OCI-LY7 (cell line): ENCODE measurements around the gene PRPF38B. TPM values are rescaled to one million over a fixed set of nuclear protein-coding genes. Genes with fewer than 3 reads are reported as not detected.

Experiments
- BruUV-seq: library from RNA; stranded (reverse); fragments of 400-500 nt; replicated peaks from 2 replicates; lab custom pipeline; 2021; lab: Mats Ljungman, UMichigan
- CTCF ChIA-PET: fragments of 300-600 bp; sonication (Branson Sonifier 250); formaldehyde crosslinking; loops from one replicate; lab custom pipeline; 2022; ENCODE audit warnings: antibody characterized with exemption; ENCODE audit not compliant: unreplicated experiment; lab: Charles Lee
- POLR2A ChIA-PET: fragments of 300-600 bp; sonication (Branson Sonifier 250); formaldehyde crosslinking; loops from one replicate; lab custom pipeline; 2022; ENCODE audit warnings: antibody characterized with exemption; lab: Charles Lee
- DNase-seq: peaks from one replicate; pipeline ENCODE4 v3.0.0-alpha.2; 2015; ENCODE audit warnings: low spot score
- H2AFZ ChIP-seq: fragments of 200-600 bp; sonication (generic), shearing (Covaris generic); 2 replicates; pipeline ENCODE4 v1.6.1; 2014; ENCODE audit warnings: mild to moderate bottlenecking, antibody characterized with exemption, low read length, moderate library complexity
- H3K27ac ChIP-seq: fragments of 200-600 bp; sonication (generic); 2 replicates; pipeline ENCODE4 v1.5.1; 2014; ENCODE audit warnings: mixed run types, low read depth, mild to moderate bottlenecking, moderate library complexity, low read length, inconsistent platforms; ENCODE audit not compliant: poor library complexity, severe bottlenecking
- H3K36me3 ChIP-seq: fragments of 200-600 bp; sonication (generic); 2 replicates; pipeline ENCODE4 v1.6.1; 2014; ENCODE audit warnings: mild to moderate bottlenecking, antibody characterized with exemption, low read length, moderate library complexity, mixed read lengths; ENCODE audit not compliant: insufficient read depth
- H3K4me1 ChIP-seq: fragments of 200-600 bp; sonication (generic); 2 replicates; pipeline ENCODE4 v1.5.1; 2014; ENCODE audit warnings: mild to moderate bottlenecking, low read length; ENCODE audit not compliant: insufficient read depth, poor library complexity, severe bottlenecking
- H3K4me2 ChIP-seq: fragments of 200-600 bp; sonication (generic); 2 replicates; pipeline ENCODE4 v1.6.1; 2014; ENCODE audit warnings: mild to moderate bottlenecking, low read length
- H3K4me3 ChIP-seq: fragments of 200-600 bp; sonication (generic); 2 replicates; pipeline ENCODE4 v1.5.1; 2014; ENCODE audit warnings: mild to moderate bottlenecking, low read depth, low read length; ENCODE audit not compliant: poor library complexity, severe bottlenecking
- H3K79me2 ChIP-seq: fragments of 200-600 bp; sonication (generic); 2 replicates; pipeline ENCODE4 v1.6.1; 2016; ENCODE audit warnings: low read depth, mild to moderate bottlenecking, low read length, moderate library complexity, mixed read lengths; ENCODE audit not compliant: insufficient read depth
- H3K9me2 ChIP-seq: fragments of 200-600 bp; sonication (generic); 2 replicates; pipeline ENCODE4 v1.6.1; 2016; ENCODE audit warnings: mild to moderate bottlenecking, low read length, mixed read lengths; ENCODE audit not compliant: insufficient read depth
- H3K9me3 ChIP-seq: fragments of 200-600 bp; sonication (generic); 2 replicates; pipeline ENCODE4 v1.6.1; 2014; ENCODE audit warnings: mild to moderate bottlenecking, mixed run types, low read length, mixed read lengths
- H4K20me1 ChIP-seq: fragments of 200-600 bp; sonication (generic); 2 replicates; pipeline ENCODE4 v1.6.1; 2014; ENCODE audit warnings: mild to moderate bottlenecking, antibody characterized with exemption, low read length, moderate library complexity, mixed read lengths; ENCODE audit not compliant: insufficient read depth
- CTCF ChIP-seq: fragments of 200-600 bp; sonication (generic); conservative IDR thresholded peaks from 2 replicates; pipeline ENCODE4 v1.5.1; 2014; ENCODE audit warnings: mild to moderate bottlenecking, antibody characterized with exemption, low read length, moderate library complexity, mixed read lengths
- EZH2phosphoT487 ChIP-seq: fragments of 200-600 bp; sonication (generic); IDR thresholded peaks from 2 replicates; pipeline ENCODE4 v1.6.1; 2018; ENCODE audit warnings: low read depth, borderline replicate concordance, mild to moderate bottlenecking, mixed run types, antibody characterized with exemption, low read length, moderate library complexity, mixed read lengths
- intact Hi-C: fragments of 100-400 bp; cut with micrococcal nuclease; formaldehyde crosslinking; loops from one replicate; pipeline ENCODE4 v1.10.0; 2022; ENCODE audit not compliant: unreplicated experiment
- total RNA-seq, 2 experiments: library from RNA; depleted of rRNA in 1 of 2; stranded (reverse); fragments of >200 nt in 1 of 2; shearing (Covaris generic) in 1 of 2; gene quantifications; 2 replicates each; pipeline ENCODE4 v1.2.3, GENCODE V29; 2014 to 2022

PRPF38B gene
- total RNA-seq, 2 experiments from 2014 or later = 47.4 to 73.8 TPM

GRCh38 chr1:108685529-108685928 is 6.6 kb upstream of the PRPF38B start:
- Histone ChIP-seq H3K27ac (no peak overlapping the region), H4K20me1 (no peaks in the 10 kb centered on the region), H3K79me2 (peaks cover 2% of the 10 kb centered on the region; the same call in 1 of the 2 replicates), H3K4me1 (peaks cover 2% of the 10 kb centered on the region), H3K9me3 (no peaks in the 10 kb centered on the region), H3K36me3 (no peaks in the 10 kb centered on the region), H3K4me3 (no peak overlapping the region), H3K9me2 (no peaks in the 10 kb centered on the region), H3K4me2 (no peak overlapping the region), H2AFZ (no peak overlapping the region)
- intact Hi-C loops = no loop called here
- DNase-seq = no peak
- ChIA-PET POLR2A (no interaction called here), CTCF (no interaction called here)
- TF ChIP-seq CTCF = no peak
- TF ChIP-seq EZH2phosphoT487 = no peak
- no TSS peak for BruUV-seq

- intact Hi-C loops = no loop called here
- no peaks in the 10 kb centered on the region for H3K36me3 ChIP-seq
- no peak for TF ChIP-seq EZH2phosphoT487
- TF ChIP-seq CTCF = no peak
- H3K27ac ChIP-seq = no peak overlapping the region
- H4K20me1 ChIP-seq = no peaks in the 10 kb centered on the region
- no peak overlapping the region for H2AFZ ChIP-seq
- H3K4me1 ChIP-seq = peaks cover 10% of the 10 kb centered on the region
- BruUV-seq = no TSS peak
- H3K4me3 ChIP-seq = no peak overlapping the region
- ChIA-PET POLR2A (interaction anchor here (0.6 kb wide), 1 partner anchor 225 kb away, joined by 8 read pairs; no protein-coding TSS in a partner anchor), CTCF (no interaction called here)
- H3K79me2 ChIP-seq = peaks cover 14% of the 10 kb centered on the region; the same call in 1 of the 2 replicates
- H3K9me3 ChIP-seq = no peaks in the 10 kb centered on the region
- H3K9me2 ChIP-seq = no peaks in the 10 kb centered on the region
- no peak for DNase-seq
- no peak overlapping the region for H3K4me2 ChIP-seq
Measured at GRCh38 chr1:108686614-108687313, 5.3 kb upstream of the PRPF38B start.
